Nucleus accumbens (tissue), 56 donors: ENCODE measurements around the gene NBEA.
A peak's percentile ranks its signal among the peaks of the same experiment; 100 is the strongest.
"Not testable (repeated sequence)": the region's sequence is repeated elsewhere in the genome, so short reads cannot be mapped to it uniquely, and the experiment has no call there.

Experiments used
- DNase-seq, 56 donors: peaks; one replicate each; lab custom pipeline; 2025; lab: John Stamatoyannopoulos, UW

The NBEA gene

GRCh38 chr13:35039012-35039411, 96.9 kb downstream of the NBEA start:
- DNase-seq: no peak

- no peak for DNase-seq
These were observed 104.5 kb downstream of the NBEA start for GRCh38 chr13:35046587-35046986.

- DNase-seq: no peak
These were observed 113.6 kb downstream of the NBEA start for GRCh38 chr13:35055705-35056104.

GRCh38 chr13:35057858-35058257, 115.8 kb downstream of the NBEA start:
- no peak for DNase-seq

GRCh38 chr13:35058585-35058984, 116.5 kb downstream of the NBEA start:
- not testable (repeated sequence) for DNase-seq

GRCh38 chr13:35086667-35087066, 144.6 kb downstream of the NBEA start:
- no peak for DNase-seq

- no peak for DNase-seq
These were observed 150.2 kb downstream of the NBEA start for GRCh38 chr13:35092251-35092650.

- DNase-seq: no peak
These were observed 150.7 kb downstream of the NBEA start for GRCh38 chr13:35092751-35093150.

GRCh38 chr13:35093356-35093755, 151.3 kb downstream of the NBEA start:
- DNase-seq: no peak

GRCh38 chr13:35106771-35107170, 164.7 kb downstream of the NBEA start:
- not testable (repeated sequence) for DNase-seq

- no peak for DNase-seq
These were observed 165.5 kb downstream of the NBEA start for GRCh38 chr13:35107535-35107934.

- not testable (repeated sequence) for DNase-seq
These were observed 171.5 kb downstream of the NBEA start for GRCh38 chr13:35113612-35114011.

GRCh38 chr13:35127466-35127865, 185.4 kb downstream of the NBEA start:
- no peak for DNase-seq

GRCh38 chr13:35129500-35129899, 187.4 kb downstream of the NBEA start:
- DNase-seq: no peak

GRCh38 chr13:35131471-35131870, 189.4 kb downstream of the NBEA start:
- DNase-seq: no peak

- DNase-seq: no peak
These were observed 194.5 kb downstream of the NBEA start for GRCh38 chr13:35136585-35136984.

GRCh38 chr13:35139591-35139990, 197.5 kb downstream of the NBEA start:
- DNase-seq: no peak

GRCh38 chr13:35140321-35140720, 198.3 kb downstream of the NBEA start:
- DNase-seq: no peak

GRCh38 chr13:35140831-35141230, 198.8 kb downstream of the NBEA start:
- DNase-seq: no peak

GRCh38 chr13:35143123-35143522, 201.1 kb downstream of the NBEA start:
- no peak for DNase-seq

GRCh38 chr13:35144166-35144890, 202.3 kb downstream of the NBEA start:
- DNase-seq: peak in 1 of 56 donors; percentile 0

GRCh38 chr13:35146686-35147085, 204.6 kb downstream of the NBEA start:
- no peak for DNase-seq
